Activated T-cell treated with anti-CD3 and anti-CD28 coated beads, Interleukin-2, amount 50 U/mL, for 4 hours (primary cell): ENCODE measurements around the gene DGKG. TPM values are rescaled to one million over a fixed set of nuclear protein-coding genes. Genes with fewer than 3 reads are reported as not detected.

Source experiments
- ATAC-seq, 2 donors: fragments of 200-7000 bp; cut with Tn5 transposase; one replicate each; pipeline ENCODE4 v1.10.0; 2021
- DNase-seq: peaks from one replicate; pipeline ENCODE4 v3.0.0-alpha.2; 2020
- H3K27me3 Mint-ChIP-seq: one replicate; pipeline ENCODE4 v1.8.0; 2021; ENCODE audit warnings: low read depth, mixed read lengths
- H3K36me3 Mint-ChIP-seq: one replicate; pipeline ENCODE4 v1.8.0; 2022; ENCODE audit warnings: mixed read lengths; ENCODE audit not compliant: insufficient read depth
- H3K4me1 Mint-ChIP-seq: one replicate; pipeline ENCODE4 v1.8.0; 2021; ENCODE audit warnings: low read depth, mixed read lengths
- H3K4me3 Mint-ChIP-seq: one replicate; pipeline ENCODE4 v1.8.0; 2021; ENCODE audit warnings: mild to moderate bottlenecking, moderate library complexity, mixed read lengths
- H3K9me3 Mint-ChIP-seq: one replicate; pipeline ENCODE4 v1.8.0; 2021; ENCODE audit warnings: mixed read lengths
- total RNA-seq, 3 donors: library from RNA; stranded (reverse); gene quantifications; one replicate each; pipeline ENCODE4 v1.2.1, GENCODE V29; 2021

DGKG gene
- total RNA-seq, 3 donors from 2014 or later, result 0.27 to 1.2 (median 0.40) TPM

- ATAC-seq, result no peak
- Mint-ChIP-seq H3K36me3 (no peaks in the 10 kb centered on the region), H3K4me1 (no peaks in the 10 kb centered on the region), H3K4me3 (no peak overlapping the region), H3K27me3 (peaks cover 6% of the 10 kb centered on the region), H3K9me3 (no peaks in the 10 kb centered on the region)
- DNase-seq, result no peak
Measured at GRCh38 chr3:186127463-186127862, 234.6 kb downstream of the DGKG start.

GRCh38 chr3:186125118-186125517 lies 236.9 kb downstream of the DGKG start:
- Mint-ChIP-seq H3K9me3 (no peaks in the 10 kb centered on the region), H3K36me3 (no peaks in the 10 kb centered on the region)

GRCh38 chr3:186124592-186124991 lies 237.4 kb downstream of the DGKG start:
- Mint-ChIP-seq H3K9me3 (no peaks in the 10 kb centered on the region), H3K36me3 (no peaks in the 10 kb centered on the region), H3K4me3 (no peak overlapping the region), H3K27me3 (peaks cover 28% of the 10 kb centered on the region), H3K4me1 (no peaks in the 10 kb centered on the region)
- DNase-seq, result no peak
- no peak for ATAC-seq

More at GRCh38 chr3:186125118-186125517, 236.9 kb downstream of the DGKG start:
- Mint-ChIP-seq H3K4me3 (no peak overlapping the region), H3K27me3 (peaks cover 23% of the 10 kb centered on the region), H3K4me1 (no peaks in the 10 kb centered on the region)
- DNase-seq (no peak), ATAC-seq (no peak)

GRCh38 chr3:186123012-186123411 lies 239.0 kb downstream of the DGKG start:
- DNase-seq (no peak), ATAC-seq (no peak)
- no peaks in the 10 kb centered on the region for H3K4me1 Mint-ChIP-seq
- H3K27me3 Mint-ChIP-seq, result peaks cover 43% of the 10 kb centered on the region
- no peaks in the 10 kb centered on the region for H3K9me3 Mint-ChIP-seq
- H3K4me3 Mint-ChIP-seq, result no peak overlapping the region
- H3K36me3 Mint-ChIP-seq, result no peaks in the 10 kb centered on the region

GRCh38 chr3:186121968-186122367 lies 240.1 kb downstream of the DGKG start:
- H3K36me3 Mint-ChIP-seq, result no peaks in the 10 kb centered on the region
- ATAC-seq, result no peak
- no peaks in the 10 kb centered on the region for H3K4me1 Mint-ChIP-seq
- no peaks in the 10 kb centered on the region for H3K9me3 Mint-ChIP-seq
- no peak overlapping the region for H3K4me3 Mint-ChIP-seq
- peaks cover 50% of the 10 kb centered on the region for H3K27me3 Mint-ChIP-seq
- DNase-seq, result no peak

- Mint-ChIP-seq H3K4me3 (no peak overlapping the region), H3K9me3 (no peaks in the 10 kb centered on the region), H3K36me3 (no peaks in the 10 kb centered on the region), H3K27me3 (peaks cover 55% of the 10 kb centered on the region), H3K4me1 (no peaks in the 10 kb centered on the region)
- ATAC-seq (no peak), DNase-seq (no peak)
Measured at GRCh38 chr3:186121278-186121677, 240.8 kb downstream of the DGKG start.

- Mint-ChIP-seq H3K4me1 (no peaks in the 10 kb centered on the region), H3K36me3 (no peaks in the 10 kb centered on the region), H3K4me3 (no peak overlapping the region), H3K9me3 (no peaks in the 10 kb centered on the region), H3K27me3 (peaks cover 69% of the 10 kb centered on the region)
- no peak for DNase-seq
- no peak for ATAC-seq
Measured at GRCh38 chr3:186119499-186119898, 242.5 kb downstream of the DGKG start.

GRCh38 chr3:186118692-186119091 lies 243.3 kb downstream of the DGKG start:
- DNase-seq (no peak), ATAC-seq (no peak)
- no peak overlapping the region for H3K4me3 Mint-ChIP-seq
- H3K27me3 Mint-ChIP-seq, result peaks cover 77% of the 10 kb centered on the region
- no peaks in the 10 kb centered on the region for H3K4me1 Mint-ChIP-seq
- no peaks in the 10 kb centered on the region for H3K36me3 Mint-ChIP-seq
- no peaks in the 10 kb centered on the region for H3K9me3 Mint-ChIP-seq

- H3K27me3 Mint-ChIP-seq, result peaks cover 82% of the 10 kb centered on the region
- H3K4me3 Mint-ChIP-seq, result no peak overlapping the region
- no peak for DNase-seq
- ATAC-seq, result no peak
- no peaks in the 10 kb centered on the region for H3K9me3 Mint-ChIP-seq
- no peaks in the 10 kb centered on the region for H3K36me3 Mint-ChIP-seq
- no peaks in the 10 kb centered on the region for H3K4me1 Mint-ChIP-seq
Measured at GRCh38 chr3:186117521-186118134, 244.4 kb downstream of the DGKG start.

GRCh38 chr3:186115239-186115996 lies 246.6 kb downstream of the DGKG start:
- H3K4me3 Mint-ChIP-seq, result no peak overlapping the region
- peaks cover 90% of the 10 kb centered on the region for H3K27me3 Mint-ChIP-seq
- DNase-seq (no peak), ATAC-seq (no peak)
- no peaks in the 10 kb centered on the region for H3K9me3 Mint-ChIP-seq
- H3K36me3 Mint-ChIP-seq, result no peaks in the 10 kb centered on the region
- peaks cover 13% of the 10 kb centered on the region for H3K4me1 Mint-ChIP-seq

- no peaks in the 10 kb centered on the region for H3K9me3 Mint-ChIP-seq
- H3K27me3 Mint-ChIP-seq, result peaks cover 85% of the 10 kb centered on the region
- H3K4me1 Mint-ChIP-seq, result peaks cover 35% of the 10 kb centered on the region
- no peak for DNase-seq
- H3K36me3 Mint-ChIP-seq, result no peaks in the 10 kb centered on the region
- peak overlapping the region; percentile 30 for H3K4me3 Mint-ChIP-seq
- ATAC-seq, result no peak
Measured at GRCh38 chr3:186110975-186111974, 250.8 kb downstream of the DGKG start.

GRCh38 chr3:186109897-186110803 lies 251.9 kb downstream of the DGKG start:
- Mint-ChIP-seq H3K4me3 (peak overlapping the region; percentile 74), H3K27me3 (peaks cover 86% of the 10 kb centered on the region), H3K9me3 (no peaks in the 10 kb centered on the region), H3K4me1 (peaks cover 35% of the 10 kb centered on the region), H3K36me3 (no peaks in the 10 kb centered on the region)
- no peak for DNase-seq
- no peak for ATAC-seq

GRCh38 chr3:186108941-186109865 lies 252.8 kb downstream of the DGKG start, which contains the start of gene ETV5:
ETV5 (minus strand) TSS chr3:186109089; CDS start chr3:186105868, 3,221 bp downstream.
- ATAC-seq (peak; percentile 96), DNase-seq (peak; percentile 78)
- H3K4me3 Mint-ChIP-seq, result peak within 1 kb of the TSS; percentile 74
- no peaks in the 10 kb centered on the region for H3K9me3 Mint-ChIP-seq
- peaks cover 84% of the 10 kb centered on the region for H3K27me3 Mint-ChIP-seq
- peaks cover 35% of the 10 kb centered on the region for H3K4me1 Mint-ChIP-seq
- H3K36me3 Mint-ChIP-seq, result no peaks in the 10 kb centered on the region
